HCT116 (cell line): Measurements from ENCODE around the gene ZNF800. TPM values are rescaled to one million over a fixed set of nuclear protein-coding genes. Genes with fewer than 3 reads are reported as not detected.

Experiments used
- ATAC-seq: fragments of 200-7000 bp; cut with Tn5 transposase; 2 replicates; pipeline ENCODE4 v1.9.1; 2020; ENCODE audit warnings: mild to moderate bottlenecking, moderate library complexity
- BruUV-seq: library from RNA; stranded (reverse); fragments of 400-500 nt; replicated peaks from 2 replicates; lab custom pipeline; 2021; lab: Mats Ljungman, UMichigan
- CTCF ChIA-PET: fragments of 300-600 bp; sonication (Branson Sonifier 250); formaldehyde crosslinking; loops from one replicate; lab custom pipeline; 2021; ENCODE audit warnings: antibody characterized with exemption; lab: Charles Lee
- POLR2A ChIA-PET: fragments of 300-600, 350-600 bp; sonication (Branson Sonifier 250); formaldehyde crosslinking; loops from one replicate; lab custom pipeline; 2021; ENCODE audit warnings: antibody characterized with exemption; lab: Charles Lee
- RAD21 ChIA-PET, 2 experiments: fragments of 300-600 bp; sonication (Branson Sonifier 250); formaldehyde crosslinking; loops; one replicate each; lab custom pipeline; 2023; ENCODE audit warnings: low total read pairs in 2 of 2; ENCODE audit not compliant: uncharacterized antibody in 2 of 2, unreplicated experiment in 2 of 2, low non-redundant PET in 1 of 2; lab: Charles Lee
- DNase-seq: peaks from one replicate; pipeline ENCODE4 v3.0.0-alpha.2; 2010; ENCODE audit warnings: low read depth, low spot score
- H2AFZ ChIP-seq: fragments of 200-600 bp; shearing (Covaris generic), sonication (generic); 2 replicates; pipeline ENCODE4 v1.6.1; 2017; ENCODE audit warnings: low read depth, mixed run types, mixed read lengths, antibody characterized with exemption, low read length; ENCODE audit not compliant: poor library complexity, severe bottlenecking
- H3K27ac ChIP-seq: 2 replicates; pipeline ENCODE4 v1.5.1; 2012; ENCODE audit warnings: low read depth, low read length
- H3K27me3 ChIP-seq: fragments of 200-600 bp; sonication (generic); 2 replicates; pipeline ENCODE4 v1.6.1; 2016; ENCODE audit warnings: mixed run types, low read length, mixed read lengths; ENCODE audit not compliant: insufficient read depth
- H3K36me3 ChIP-seq, 2 experiments: fragments of 200-500 bp in 1 of 2; fragments of 200-600 bp in 1 of 2; sonication (Bioruptor generic) in 1 of 2; sonication (generic) in 1 of 2; 2 replicates each; pipeline versions ENCODE4 v1.5.1 to v1.6.1; 2014 to 2016; ENCODE audit warnings: low read length in 2 of 2, inconsistent platforms in 1 of 2, mixed read lengths in 1 of 2, mixed run types in 1 of 2; ENCODE audit not compliant: insufficient read depth in 2 of 2, control insufficient read depth in 1 of 2
- H3K4me1 ChIP-seq, 2 experiments: fragments of 200-600 bp in 1 of 2; sonication (generic) in 1 of 2; 2 replicates each; pipeline versions ENCODE4 v1.5.1 to v1.6.1; 2012 to 2017; ENCODE audit warnings: low read length in 2 of 2, inconsistent platforms in 1 of 2, mild to moderate bottlenecking in 1 of 2, mixed read lengths in 1 of 2, mixed run types in 1 of 2, moderate library complexity in 1 of 2; ENCODE audit not compliant: insufficient read depth in 2 of 2, control insufficient read depth in 1 of 2
- H3K4me2 ChIP-seq: fragments of 200-600 bp; sonication (generic); 2 replicates; pipeline ENCODE4 v1.6.1; 2017; ENCODE audit warnings: mixed run types, low read length, mixed read lengths
- H3K4me3 ChIP-seq, 2 experiments: fragments of 200-600 bp in 1 of 2; sonication (generic) in 1 of 2; replicated peaks in 1 of 2; 2 replicates each; pipeline ENCODE4 v1.5.1; 2011 to 2016; ENCODE audit warnings: low read length in 2 of 2, control low read depth in 1 of 2, low read depth in 1 of 2, mild to moderate bottlenecking in 1 of 2, mixed read lengths in 1 of 2, mixed run types in 1 of 2
- H3K79me2 ChIP-seq: fragments of 200-600 bp; sonication (generic); 2 replicates; pipeline ENCODE4 v1.6.1; 2017; ENCODE audit warnings: mild to moderate bottlenecking, mixed run types, low read length, moderate library complexity, mixed read lengths; ENCODE audit not compliant: insufficient read depth
- H3K9ac ChIP-seq: fragments of 200-600 bp; sonication (generic); 2 replicates; pipeline ENCODE4 v1.6.1; 2016; ENCODE audit warnings: low read length, mixed read lengths
- H3K9me2 ChIP-seq: fragments of 200-600 bp; sonication (generic), shearing (Covaris generic); 2 replicates; pipeline ENCODE4 v1.6.1; 2017; ENCODE audit warnings: mixed run types, mild to moderate bottlenecking, moderate library complexity; ENCODE audit not compliant: insufficient read depth
- H3K9me3 ChIP-seq, 2 experiments: fragments of 200-500 bp in 1 of 2; fragments of 200-600 bp in 1 of 2; sonication (Bioruptor generic) in 1 of 2; sonication (generic) in 1 of 2; 2 replicates each; pipeline ENCODE4 v1.6.1; 2014 to 2017; ENCODE audit warnings: low read length in 2 of 2, mixed read lengths in 2 of 2, inconsistent platforms in 1 of 2, low read depth in 1 of 2, mild to moderate bottlenecking in 1 of 2, mixed run types in 1 of 2, moderate library complexity in 1 of 2; ENCODE audit not compliant: control insufficient read depth in 1 of 2, insufficient read depth in 1 of 2
- H4K20me1 ChIP-seq: fragments of 200-600 bp; sonication (generic), shearing (Covaris generic); 2 replicates; pipeline ENCODE4 v1.6.1; 2017; ENCODE audit warnings: mixed run types, mild to moderate bottlenecking, moderate library complexity; ENCODE audit not compliant: insufficient read depth
- ATF3 ChIP-seq: IDR thresholded peaks from 2 replicates; pipeline ENCODE4 v1.6.1; 2012
- CBX3 ChIP-seq: IDR thresholded peaks from 2 replicates; pipeline ENCODE4 v1.6.1; 2012; ENCODE audit warnings: low read depth
- CEBPB ChIP-seq: IDR thresholded peaks from 2 replicates; pipeline ENCODE4 v1.6.1; 2012; ENCODE audit warnings: low read depth
- ELF1 ChIP-seq: IDR thresholded peaks from 2 replicates; pipeline ENCODE4 v1.6.1; 2012; ENCODE audit warnings: low read depth, borderline replicate concordance
- MAX ChIP-seq: IDR thresholded peaks from 2 replicates; pipeline ENCODE4 v1.6.1; 2012
- RAD21 ChIP-seq: IDR thresholded peaks from 2 replicates; pipeline ENCODE4 v1.6.1; 2012; ENCODE audit warnings: low read depth, mild to moderate bottlenecking
- SP1 ChIP-seq: IDR thresholded peaks from 2 replicates; pipeline ENCODE4 v1.6.1; 2012; ENCODE audit warnings: low read depth
- ZBTB33 ChIP-seq: IDR thresholded peaks from 2 replicates; pipeline ENCODE4 v1.6.1; 2011; ENCODE audit warnings: mild to moderate bottlenecking, low read length, moderate library complexity; ENCODE audit not compliant: insufficient replicate concordance; ENCODE audit errors: extremely low read depth
- intact Hi-C: fragments of 100-400 bp; cut with micrococcal nuclease; formaldehyde crosslinking; loops from 2 replicates; pipeline ENCODE4 v1.10.0; 2022
- total RNA-seq: library from RNA; stranded (reverse); gene quantifications from one replicate; pipeline ENCODE4 v1.2.1, GENCODE V29; 2021; ENCODE audit not compliant: unreplicated experiment

The ZNF800 gene
- total RNA-seq, 1 experiment from 2014 or later = 30.9 TPM

- no TSS peak for BruUV-seq
- ChIA-PET RAD21 (no interaction called here), CTCF (no interaction called here)
- Histone ChIP-seq H3K9me3 (no peaks in the 10 kb centered on the region), H3K36me3 (no peaks in the 10 kb centered on the region), H3K27me3 (peaks cover 7% of the 10 kb centered on the region), H3K9me2 (no peaks in the 10 kb centered on the region)
- no peak for TF ChIP-seq CEBPB
- no peak for TF ChIP-seq RAD21
- no peak for TF ChIP-seq ZBTB33
- no peak for TF ChIP-seq ELF1
- TF ChIP-seq CBX3 = no peak
- no peak for TF ChIP-seq SP1
- no peak for TF ChIP-seq ATF3
- no peak for TF ChIP-seq MAX
- TF ChIP-seq, all 23 proteins: peak for 0
- H3K4me2 ChIP-seq = no peak overlapping the region
- POLR2A ChIA-PET = no interaction called here
- H3K9ac ChIP-seq = no peak overlapping the region
- H3K4me1 ChIP-seq = no peaks in the 10 kb centered on the region
- H3K4me3 ChIP-seq = no peak overlapping the region
- no peaks in the 10 kb centered on the region for H4K20me1 ChIP-seq
- no peak overlapping the region for H3K27ac ChIP-seq
- intact Hi-C loops = no loop called here
- no peak overlapping the region for H2AFZ ChIP-seq
- H3K79me2 ChIP-seq = no peaks in the 10 kb centered on the region
- ATAC-seq = no peak
- DNase-seq = no peak
Measured at GRCh38 chr7:127415060-127415742, 22.7 kb upstream of the ZNF800 start.
